Measurements from ENCODE around the gene DARS1.

DNA sequence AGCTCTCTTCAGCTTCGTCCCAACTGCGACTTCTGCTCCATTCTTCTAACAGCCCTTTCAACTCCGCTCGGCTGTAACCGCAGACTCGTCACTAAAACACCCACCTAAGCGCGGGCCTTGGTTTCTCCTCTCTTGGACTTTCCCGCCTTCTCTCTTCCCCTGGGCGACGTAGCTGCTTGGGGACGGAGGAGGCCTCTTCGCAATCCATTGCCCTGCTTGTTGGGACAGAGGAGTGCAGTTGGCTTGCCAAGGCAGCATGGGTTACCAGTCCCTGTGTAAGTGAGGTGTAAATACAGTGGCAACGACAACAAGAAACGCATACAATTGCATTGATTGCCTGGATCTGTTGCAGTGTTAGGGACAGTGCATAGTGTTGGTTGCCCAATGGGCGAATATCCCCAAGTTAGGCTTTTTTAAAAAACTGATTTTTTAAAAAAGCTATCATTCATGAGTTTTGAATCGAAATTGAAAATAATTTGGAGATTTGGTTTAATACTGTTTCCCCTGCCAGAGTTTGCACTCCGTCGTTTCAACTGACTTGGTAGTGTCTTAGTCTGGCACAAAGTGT lies 484 bp upstream of the DARS1 start:
- TF ChIP-seq, protein P1, sequence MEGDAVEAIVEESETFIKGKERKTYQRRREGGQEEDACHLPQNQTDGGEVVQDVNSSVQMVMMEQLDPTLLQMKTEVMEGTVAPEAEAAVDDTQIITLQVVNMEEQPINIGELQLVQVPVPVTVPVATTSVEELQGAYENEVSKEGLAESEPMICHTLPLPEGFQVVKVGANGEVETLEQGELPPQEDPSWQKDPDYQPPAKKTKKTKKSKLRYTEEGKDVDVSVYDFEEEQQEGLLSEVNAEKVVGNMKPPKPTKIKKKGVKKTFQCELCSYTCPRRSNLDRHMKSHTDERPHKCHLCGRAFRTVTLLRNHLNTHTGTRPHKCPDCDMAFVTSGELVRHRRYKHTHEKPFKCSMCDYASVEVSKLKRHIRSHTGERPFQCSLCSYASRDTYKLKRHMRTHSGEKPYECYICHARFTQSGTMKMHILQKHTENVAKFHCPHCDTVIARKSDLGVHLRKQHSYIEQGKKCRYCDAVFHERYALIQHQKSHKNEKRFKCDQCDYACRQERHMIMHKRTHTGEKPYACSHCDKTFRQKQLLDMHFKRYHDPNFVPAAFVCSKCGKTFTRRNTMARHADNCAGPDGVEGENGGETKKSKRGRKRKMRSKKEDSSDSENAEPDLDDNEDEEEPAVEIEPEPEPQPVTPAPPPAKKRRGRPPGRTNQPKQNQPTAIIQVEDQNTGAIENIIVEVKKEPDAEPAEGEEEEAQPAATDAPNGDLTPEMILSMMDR (IDR thresholded peaks at IDR 0.05): no peak
- TF ChIP-seq ZFX (IDR thresholded peaks at IDR 0.05; ENCODE audit: borderline replicate concordance): no peak
